ENCODE measurements around the gene STXBP6.

Gene STXBP6

DNA sequence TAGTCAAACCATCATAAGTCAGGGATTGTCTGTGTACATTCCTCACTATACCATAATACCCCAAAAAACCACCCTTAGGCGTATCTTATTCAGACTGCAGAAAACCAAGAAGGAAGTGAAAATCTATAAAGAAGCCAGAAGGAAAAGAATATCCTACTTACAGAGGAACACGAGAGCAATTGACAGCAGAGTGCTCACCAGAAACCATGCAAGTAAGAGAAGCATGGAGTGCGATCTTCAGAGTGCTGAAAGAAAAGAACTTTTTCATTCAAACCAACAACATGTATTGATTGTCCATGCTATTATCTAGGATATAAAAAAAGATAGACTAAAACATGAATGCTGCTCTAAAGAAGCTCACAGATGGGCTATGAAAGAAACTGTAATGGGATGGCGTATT, 50.8 kb downstream of the STXBP6 start:
- no peak overlapping the region for H2AFZ ChIP-seq (ENCODE audit: low read depth, low read length)
- H3K18ac ChIP-seq (ENCODE audit: low read depth in 1 of 2, low read length in 2 of 2): no peak overlapping the region
- no peak overlapping the region for H3K9ac ChIP-seq (ENCODE audit: low read length)
- no peak overlapping the region for H2BK15ac ChIP-seq (ENCODE audit: low read depth, poor library complexity, severe bottlenecking)
- H3K4ac ChIP-seq (ENCODE audit: low read depth in 1 of 2, low read length in 2 of 2): no peak overlapping the region
- no peak overlapping the region for H2AK5ac ChIP-seq (ENCODE audit: low read length, severe bottlenecking)
- no peak overlapping the region for H2BK5ac ChIP-seq (ENCODE audit: low read depth, low read length, poor library complexity, severe bottlenecking)
- no peak for DNase-seq
- H3K27me3 ChIP-seq (ENCODE audit: control insufficient read depth in 1 of 2, insufficient read depth in 1 of 2, low read length in 2 of 2): no peaks in the 10 kb centered on the region
- H3K9me3 ChIP-seq (ENCODE audit: control insufficient read depth, low read length): no peaks in the 10 kb centered on the region
- no peak overlapping the region for H4K8ac ChIP-seq (ENCODE audit: low read length)
- H3K27ac ChIP-seq (ENCODE audit: low read length, poor library complexity, severe bottlenecking): no peak overlapping the region
- WGBS: 90% methylated on average over 2 of the region's 4 CpGs
- H4K91ac ChIP-seq (ENCODE audit: low read length): no peak overlapping the region
- H3K14ac ChIP-seq (ENCODE audit: low read length in 2 of 2): no peak overlapping the region
- H3K4me3 ChIP-seq (ENCODE audit: insufficient read depth in 1 of 2, low read depth in 1 of 2, low read length in 2 of 2): no peak overlapping the region
- H3K79me1 ChIP-seq (replicated peaks; ENCODE audit: low read length, poor library complexity, severe bottlenecking): no peaks in the 10 kb centered on the region
- no peak overlapping the region for H3K23ac ChIP-seq (ENCODE audit: low read length in 2 of 2)
- no peak overlapping the region for H3K4me2 ChIP-seq (ENCODE audit: low read length, poor library complexity, severe bottlenecking)
- no peak overlapping the region for H2BK12ac ChIP-seq (ENCODE audit: low read length in 2 of 2)
- no peak overlapping the region for H2BK120ac ChIP-seq (ENCODE audit: low read depth, low read length)
- H3K4me1 ChIP-seq (ENCODE audit: control insufficient read depth, insufficient read depth, low read depth, low read length): no peaks in the 10 kb centered on the region
- no peaks in the 10 kb centered on the region for H3K36me3 ChIP-seq (ENCODE audit: control insufficient read depth in 1 of 2, insufficient read depth in 2 of 2, low read depth in 1 of 2, low read length in 2 of 2)

- Histone ChIP-seq H3K27me3 (ENCODE audit: control insufficient read depth in 1 of 2, insufficient read depth in 1 of 2, low read length in 2 of 2) (no peaks in the 10 kb centered on the region), H3K27ac (ENCODE audit: low read length, poor library complexity, severe bottlenecking) (no peak overlapping the region), H3K18ac (ENCODE audit: low read depth in 1 of 2, low read length in 2 of 2) (no peak overlapping the region), H3K14ac (ENCODE audit: low read length in 2 of 2) (no peak overlapping the region), H3K36me3 (ENCODE audit: control insufficient read depth in 1 of 2, insufficient read depth in 2 of 2, low read depth in 1 of 2, low read length in 2 of 2) (no peaks in the 10 kb centered on the region), H3K4me3 (ENCODE audit: insufficient read depth in 1 of 2, low read depth in 1 of 2, low read length in 2 of 2) (no peak overlapping the region), H2BK5ac (ENCODE audit: low read depth, low read length, poor library complexity, severe bottlenecking) (no peak overlapping the region), H3K4me2 (ENCODE audit: low read length, poor library complexity, severe bottlenecking) (no peak overlapping the region), H4K91ac (ENCODE audit: low read length) (no peak overlapping the region), H2BK15ac (ENCODE audit: low read depth, poor library complexity, severe bottlenecking) (no peak overlapping the region), H2BK12ac (ENCODE audit: low read length in 2 of 2) (peak overlapping the region; percentile 59 to 63), H2AFZ (ENCODE audit: low read depth, low read length) (no peak overlapping the region), H4K8ac (ENCODE audit: low read length) (no peak overlapping the region), H3K79me1 (replicated peaks; ENCODE audit: low read length, poor library complexity, severe bottlenecking) (no peaks in the 10 kb centered on the region), H3K9me3 (ENCODE audit: control insufficient read depth, low read length) (no peaks in the 10 kb centered on the region), H3K9ac (ENCODE audit: low read length) (no peak overlapping the region), H2AK5ac (ENCODE audit: low read length, severe bottlenecking) (no peak overlapping the region), H3K4ac (ENCODE audit: low read depth in 1 of 2, low read length in 2 of 2) (no peak overlapping the region), H2BK120ac (ENCODE audit: low read depth, low read length) (no peak overlapping the region), H3K23ac (ENCODE audit: low read length in 2 of 2) (no peak overlapping the region), H3K4me1 (ENCODE audit: control insufficient read depth, insufficient read depth, low read depth, low read length) (no peaks in the 10 kb centered on the region)
- DNase-seq: no peak
- WGBS: 88% methylated on average over 5 of the region's 6 CpGs
Measured at GRCh38 chr14:24996930-24997725, 52.8 kb downstream of the STXBP6 start.

DNA sequence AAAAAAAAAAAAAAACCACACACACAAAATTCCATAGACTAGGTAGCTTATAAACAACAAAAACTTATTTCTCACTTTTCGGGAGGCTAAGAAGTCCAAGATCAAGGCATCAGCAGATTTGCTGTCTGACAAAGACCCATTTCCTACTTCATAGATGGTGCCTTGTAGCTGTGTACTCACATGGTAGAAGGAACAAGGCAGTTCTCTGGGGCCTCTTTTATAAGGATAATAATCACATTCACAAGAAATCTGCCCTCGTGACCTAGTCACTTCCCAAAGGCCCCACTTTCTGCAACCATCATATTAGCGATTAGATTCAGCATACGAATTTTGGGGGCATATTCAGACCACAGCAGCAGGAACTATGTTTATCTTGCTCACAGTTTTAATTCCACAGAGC, 54.9 kb downstream of the STXBP6 start:
- no peak overlapping the region for H4K8ac ChIP-seq (ENCODE audit: low read length)
- H3K4me2 ChIP-seq (ENCODE audit: low read length, poor library complexity, severe bottlenecking): no peak overlapping the region
- no peak overlapping the region for H3K18ac ChIP-seq (ENCODE audit: low read depth in 1 of 2, low read length in 2 of 2)
- no peak overlapping the region for H3K4ac ChIP-seq (ENCODE audit: low read depth in 1 of 2, low read length in 2 of 2)
- H2BK15ac ChIP-seq (ENCODE audit: low read depth, poor library complexity, severe bottlenecking): no peak overlapping the region
- WGBS: 96% methylated on average over 4 of the region's 4 CpGs
- no peaks in the 10 kb centered on the region for H3K36me3 ChIP-seq (ENCODE audit: control insufficient read depth in 1 of 2, insufficient read depth in 2 of 2, low read depth in 1 of 2, low read length in 2 of 2)
- H3K9ac ChIP-seq (ENCODE audit: low read length): no peak overlapping the region
- no peaks in the 10 kb centered on the region for H3K9me3 ChIP-seq (ENCODE audit: control insufficient read depth, low read length)
- no peak overlapping the region for H3K23ac ChIP-seq (ENCODE audit: low read length in 2 of 2)
- H2AFZ ChIP-seq (ENCODE audit: low read depth, low read length): no peak overlapping the region
- no peak overlapping the region for H2BK120ac ChIP-seq (ENCODE audit: low read depth, low read length)
- H3K4me3 ChIP-seq (ENCODE audit: insufficient read depth in 1 of 2, low read depth in 1 of 2, low read length in 2 of 2): no peak overlapping the region
- no peaks in the 10 kb centered on the region for H3K4me1 ChIP-seq (ENCODE audit: control insufficient read depth, insufficient read depth, low read depth, low read length)
- H4K91ac ChIP-seq (ENCODE audit: low read length): no peak overlapping the region
- no peak overlapping the region for H3K27ac ChIP-seq (ENCODE audit: low read length, poor library complexity, severe bottlenecking)
- no peak overlapping the region for H3K14ac ChIP-seq (ENCODE audit: low read length in 2 of 2)
- H2BK5ac ChIP-seq (ENCODE audit: low read depth, low read length, poor library complexity, severe bottlenecking): no peak overlapping the region
- no peak overlapping the region for H2AK5ac ChIP-seq (ENCODE audit: low read length, severe bottlenecking)
- no peak for DNase-seq
- H3K27me3 ChIP-seq (ENCODE audit: control insufficient read depth in 1 of 2, insufficient read depth in 1 of 2, low read length in 2 of 2): no peaks in the 10 kb centered on the region
- no peaks in the 10 kb centered on the region for H3K79me1 ChIP-seq (replicated peaks; ENCODE audit: low read length, poor library complexity, severe bottlenecking)
- H2BK12ac ChIP-seq (ENCODE audit: low read length in 2 of 2): no peak overlapping the region

DNA sequence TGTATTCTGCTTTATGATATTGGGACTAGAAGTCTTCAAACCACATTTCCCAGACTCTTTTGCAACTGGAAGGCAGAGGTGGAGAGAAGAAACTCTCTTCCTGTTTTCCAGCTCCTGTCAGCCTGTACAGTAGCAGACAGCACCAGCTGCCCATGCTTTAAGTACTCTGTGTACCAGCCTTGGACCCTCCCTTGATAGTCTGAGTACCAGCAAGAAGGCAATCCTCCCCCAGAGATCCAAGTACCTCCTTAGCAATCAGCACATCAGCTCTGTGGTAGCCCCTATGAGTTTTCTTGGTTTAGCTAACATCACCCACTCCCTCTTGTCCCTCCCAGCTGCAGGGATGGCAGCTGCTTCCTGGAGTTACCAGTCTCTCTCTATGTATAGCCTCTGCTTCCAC, 56.3 kb downstream of the STXBP6 start:
- H3K27ac ChIP-seq (ENCODE audit: low read length, poor library complexity, severe bottlenecking): no peak overlapping the region
- no peak overlapping the region for H4K8ac ChIP-seq (ENCODE audit: low read length)

More for the DNA sequence above, 56.3 kb downstream of the STXBP6 start:
- Histone ChIP-seq H4K91ac (ENCODE audit: low read length) (no peak overlapping the region), H3K4me2 (ENCODE audit: low read length, poor library complexity, severe bottlenecking) (no peak overlapping the region), H3K9me3 (ENCODE audit: control insufficient read depth, low read length) (no peaks in the 10 kb centered on the region), H3K4me1 (ENCODE audit: control insufficient read depth, insufficient read depth, low read depth, low read length) (no peaks in the 10 kb centered on the region), H3K36me3 (ENCODE audit: control insufficient read depth in 1 of 2, insufficient read depth in 2 of 2, low read depth in 1 of 2, low read length in 2 of 2) (peaks cover 0 to 4% of the 10 kb centered on the region in 2 experiments), H3K4ac (ENCODE audit: low read depth in 1 of 2, low read length in 2 of 2) (no peak overlapping the region), H2AK5ac (ENCODE audit: low read length, severe bottlenecking) (no peak overlapping the region), H3K23ac (ENCODE audit: low read length in 2 of 2) (no peak overlapping the region), H2BK120ac (ENCODE audit: low read depth, low read length) (no peak overlapping the region), H3K9ac (ENCODE audit: low read length) (no peak overlapping the region), H2AFZ (ENCODE audit: low read depth, low read length) (no peak overlapping the region), H3K79me1 (replicated peaks; ENCODE audit: low read length, poor library complexity, severe bottlenecking) (no peaks in the 10 kb centered on the region), H3K14ac (ENCODE audit: low read length in 2 of 2) (no peak overlapping the region), H3K18ac (ENCODE audit: low read depth in 1 of 2, low read length in 2 of 2) (no peak overlapping the region), H3K27me3 (ENCODE audit: control insufficient read depth in 1 of 2, insufficient read depth in 1 of 2, low read length in 2 of 2) (no peaks in the 10 kb centered on the region), H2BK15ac (ENCODE audit: low read depth, poor library complexity, severe bottlenecking) (no peak overlapping the region), H3K4me3 (ENCODE audit: insufficient read depth in 1 of 2, low read depth in 1 of 2, low read length in 2 of 2) (no peak overlapping the region), H2BK5ac (ENCODE audit: low read depth, low read length, poor library complexity, severe bottlenecking) (no peak overlapping the region), H2BK12ac (ENCODE audit: low read length in 2 of 2) (no peak overlapping the region)
- DNase-seq: no peak
